Activated T-helper 17 cell treated with anti-CD3 and anti-CD28 coated beads, Interleukin-2, amount 50 U/mL, for 72 hours (primary cell): ENCODE results near the gene CCT7. TPM values are rescaled to one million over a fixed set of nuclear protein-coding genes. Genes with fewer than 3 reads are reported as not detected.
A peak's percentile ranks its signal among the peaks of the same experiment; 100 is the strongest.
"Not testable (repeated sequence)": the region's sequence is repeated elsewhere in the genome, so short reads cannot be mapped to it uniquely, and the experiment has no call there.

Experiments
- ATAC-seq: fragments of 150-1000 bp; cut with Tn5 transposase; replicated peaks from 2 replicates; pipeline ENCODE4 v1.10.0; 2021; ENCODE audit warnings: mild to moderate bottlenecking, moderate library complexity
- H3K27ac Mint-ChIP-seq: one replicate; pipeline ENCODE4 v1.8.0; 2022; ENCODE audit warnings: mixed read lengths
- H3K27me3 Mint-ChIP-seq: one replicate; pipeline ENCODE4 v1.8.0; 2022; ENCODE audit warnings: mixed read lengths
- H3K36me3 Mint-ChIP-seq: one replicate; pipeline ENCODE4 v1.8.0; 2022; ENCODE audit warnings: low read depth, mild to moderate bottlenecking, mixed read lengths
- H3K4me1 Mint-ChIP-seq: one replicate; pipeline ENCODE4 v1.8.0; 2022; ENCODE audit warnings: mixed read lengths
- H3K4me3 Mint-ChIP-seq: one replicate; pipeline ENCODE4 v1.8.0; 2022; ENCODE audit warnings: mild to moderate bottlenecking, mixed read lengths
- H3K9me3 Mint-ChIP-seq: one replicate; pipeline ENCODE4 v1.8.0; 2022; ENCODE audit warnings: mixed read lengths
- total RNA-seq, 2 donors: library from RNA; stranded (reverse); gene quantifications; one replicate each; pipeline ENCODE4 v1.2.3, GENCODE V29; 2022

The CCT7 gene
- total RNA-seq, 2 donors from 2014 or later: 317 to 592 TPM

DNA sequence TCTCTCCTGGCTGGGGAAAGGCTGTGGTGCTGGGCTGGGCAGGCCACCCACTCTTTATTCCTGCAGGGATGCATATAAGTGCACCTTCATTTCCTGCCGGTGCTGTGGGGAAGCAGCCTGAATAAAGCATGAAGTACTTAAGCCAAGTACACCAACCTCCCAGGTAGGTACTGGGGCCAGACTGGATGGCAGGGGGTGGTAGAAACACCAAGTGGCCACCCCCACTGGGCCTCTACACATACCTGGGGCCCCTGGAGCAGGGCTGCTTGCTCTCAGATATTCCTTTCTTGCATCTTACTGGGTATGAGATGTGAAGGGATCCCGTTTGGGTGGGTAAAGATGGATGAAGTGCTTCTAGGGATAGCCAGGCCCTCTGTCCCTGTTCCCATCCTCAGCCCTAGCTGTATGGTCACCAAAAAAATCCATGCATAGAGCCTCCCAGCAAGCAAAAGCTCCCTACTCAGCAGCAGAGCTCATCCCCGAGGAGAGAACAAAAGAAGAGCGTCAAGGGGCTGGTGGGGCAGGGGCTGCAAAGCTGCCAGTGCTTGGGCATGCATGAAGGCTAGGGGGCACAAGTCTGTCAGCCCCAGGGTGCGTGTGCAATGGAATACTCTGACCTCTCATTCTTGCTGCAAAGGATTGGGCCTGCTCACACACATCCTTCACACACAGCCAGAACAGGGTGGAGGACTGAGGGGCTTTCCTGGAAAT, 22.0 kb downstream of the CCT7 start:
- Mint-ChIP-seq H3K27me3 (no peaks in the 10 kb centered on the region), H3K36me3 (peaks cover 54% of the 10 kb centered on the region), H3K27ac (peak overlapping the region; percentile 76), H3K9me3 (no peaks in the 10 kb centered on the region), H3K4me3 (no peak overlapping the region), H3K4me1 (no peaks in the 10 kb centered on the region)
- no peak for ATAC-seq

DNA sequence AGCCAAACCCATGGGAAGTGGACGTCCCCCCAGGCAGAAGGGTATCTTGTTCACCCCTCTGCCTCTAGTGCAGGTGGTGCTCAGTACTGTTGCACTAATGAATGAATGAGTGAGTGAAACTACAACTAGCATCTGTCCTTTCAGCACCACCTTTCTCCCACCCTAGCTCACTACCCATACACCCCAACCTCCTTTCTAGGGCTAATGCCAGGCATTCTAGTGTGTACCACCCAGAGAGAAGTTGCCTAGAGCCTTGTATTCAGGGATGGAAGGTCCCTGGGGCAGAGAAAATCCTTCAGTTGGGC, 22.5 kb downstream of the CCT7 start:
- H3K4me1 Mint-ChIP-seq: no peaks in the 10 kb centered on the region
- no peaks in the 10 kb centered on the region for H3K27me3 Mint-ChIP-seq
- no peaks in the 10 kb centered on the region for H3K9me3 Mint-ChIP-seq
- ATAC-seq: peak; percentile 12
- H3K36me3 Mint-ChIP-seq: peaks cover 52% of the 10 kb centered on the region
- no peak overlapping the region for H3K4me3 Mint-ChIP-seq
- peak overlapping the region; percentile 76 for H3K27ac Mint-ChIP-seq

DNA sequence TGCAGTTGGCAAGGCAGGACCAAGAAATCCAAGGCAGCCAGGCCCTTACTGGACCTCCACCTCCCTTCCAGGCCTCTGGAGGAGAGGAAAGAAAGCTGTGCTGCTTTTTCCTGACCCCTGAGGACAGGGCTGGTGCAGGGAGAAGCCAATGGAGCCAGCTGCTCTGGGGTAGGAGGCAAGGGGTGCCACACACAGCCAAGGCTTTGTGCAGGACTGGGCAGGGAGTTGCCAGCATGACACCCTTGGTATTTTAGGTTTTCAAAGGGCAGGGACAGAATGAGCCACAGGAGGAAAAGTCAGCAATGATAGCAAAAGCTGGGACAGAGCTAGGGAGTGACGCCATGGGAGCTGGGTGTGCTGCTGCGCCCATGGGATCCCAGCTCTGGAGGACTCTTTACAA, 22.9 kb downstream of the CCT7 start:
- Mint-ChIP-seq H3K4me1 (no peaks in the 10 kb centered on the region), H3K27ac (peak overlapping the region; percentile 76), H3K36me3 (peaks cover 51% of the 10 kb centered on the region), H3K9me3 (no peaks in the 10 kb centered on the region), H3K27me3 (no peaks in the 10 kb centered on the region), H3K4me3 (no peak overlapping the region)
- ATAC-seq: no peak

DNA sequence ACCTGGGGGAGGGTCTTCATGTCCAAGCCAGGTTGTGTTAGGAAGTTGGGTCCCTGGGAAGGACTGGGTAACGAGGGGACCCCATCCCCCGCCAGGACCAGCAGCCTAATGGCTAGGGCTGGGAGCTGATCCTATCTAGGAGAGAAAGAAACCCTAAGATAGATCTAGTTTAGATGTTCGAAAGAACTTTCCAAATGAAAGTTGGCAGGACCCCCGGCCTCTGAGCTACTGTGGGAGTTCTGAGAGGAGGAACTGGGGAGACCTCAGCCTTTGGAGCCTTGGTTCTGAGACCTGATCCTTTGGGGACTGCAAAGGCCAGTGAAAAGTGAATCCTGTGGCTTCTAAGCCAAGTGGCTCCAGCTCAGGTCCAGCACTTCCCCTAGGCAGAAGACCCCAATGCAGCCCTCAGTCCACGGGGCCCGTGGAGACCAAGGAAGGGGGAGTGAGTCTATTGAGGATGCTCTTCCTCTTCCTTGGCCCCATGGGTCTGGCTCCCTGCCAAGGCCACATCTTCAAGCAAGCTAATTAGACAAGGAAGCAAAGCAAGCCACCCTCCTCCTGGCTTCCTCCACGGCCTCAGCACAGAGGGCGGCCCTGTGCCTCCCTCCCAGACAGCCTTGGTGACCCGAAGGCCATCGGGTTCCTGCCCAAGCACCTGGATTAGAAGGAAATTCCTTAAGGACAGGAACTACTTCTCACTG, 23.5 kb downstream of the CCT7 start:
- H3K4me3 Mint-ChIP-seq: no peak overlapping the region
- no peak for ATAC-seq
- no peaks in the 10 kb centered on the region for H3K9me3 Mint-ChIP-seq
- no peaks in the 10 kb centered on the region for H3K4me1 Mint-ChIP-seq
- peaks cover 45% of the 10 kb centered on the region for H3K36me3 Mint-ChIP-seq
- H3K27me3 Mint-ChIP-seq: no peaks in the 10 kb centered on the region
- peak overlapping the region; percentile 76 for H3K27ac Mint-ChIP-seq

DNA sequence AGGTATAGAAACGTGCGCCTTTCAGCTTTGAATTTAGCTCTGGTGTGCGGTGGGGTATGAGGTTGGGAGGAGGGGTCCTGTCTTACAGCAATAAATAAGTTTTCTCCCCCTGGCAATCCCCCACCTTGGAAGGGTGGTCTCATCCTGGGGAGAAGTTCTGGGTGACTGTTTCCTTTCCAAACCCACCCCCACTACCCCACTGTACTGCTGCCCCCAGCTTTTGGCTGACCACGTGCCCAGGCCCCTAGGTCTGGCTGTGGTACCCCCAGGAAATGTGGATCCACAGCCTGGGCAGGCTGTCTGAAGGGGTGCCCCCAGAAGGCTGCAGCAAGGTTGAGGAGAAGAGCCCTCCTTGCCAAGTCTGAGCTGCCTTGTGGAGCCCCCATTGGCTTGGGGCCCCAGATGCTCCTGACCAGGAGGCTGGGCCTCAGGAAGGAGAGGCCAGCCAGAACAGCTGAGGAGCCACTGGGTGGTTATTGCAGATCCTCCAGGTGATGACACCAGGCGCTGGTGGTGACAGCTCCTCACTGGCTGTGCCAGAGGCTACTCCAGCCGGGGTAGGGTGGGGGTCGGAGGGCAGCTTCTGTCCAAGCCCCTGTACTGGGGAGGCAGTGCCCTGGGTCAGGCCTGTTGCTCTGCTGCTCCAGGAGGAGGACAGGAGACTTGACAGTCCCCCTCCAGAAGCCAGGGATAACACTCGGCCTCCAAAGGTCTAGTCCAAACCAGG, 24.2 kb downstream of the CCT7 start:
- Mint-ChIP-seq H3K27me3 (no peaks in the 10 kb centered on the region), H3K4me3 (no peak overlapping the region), H3K27ac (peak overlapping the region; percentile 43), H3K36me3 (peaks cover 42% of the 10 kb centered on the region), H3K9me3 (no peaks in the 10 kb centered on the region), H3K4me1 (no peaks in the 10 kb centered on the region)
- ATAC-seq: no peak

DNA sequence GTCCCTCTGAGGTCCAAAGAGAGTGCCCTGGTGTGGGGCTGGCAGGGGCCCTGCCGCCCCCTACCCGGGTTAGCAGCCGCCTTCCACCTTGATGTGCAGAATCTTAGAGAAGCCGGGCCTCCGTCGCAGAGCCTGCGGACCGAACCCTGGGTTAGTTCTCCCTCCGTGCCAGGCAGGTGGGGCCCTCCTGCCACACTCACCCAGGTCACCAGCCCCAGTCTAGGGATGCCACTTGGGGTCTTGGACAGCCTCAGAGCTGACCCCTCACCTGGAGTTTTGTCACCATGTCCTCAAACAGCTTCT, 24.8 kb downstream of the CCT7 start:
- no peak overlapping the region for H3K4me3 Mint-ChIP-seq
- peaks cover 40% of the 10 kb centered on the region for H3K36me3 Mint-ChIP-seq
- ATAC-seq: no peak
- no peaks in the 10 kb centered on the region for H3K9me3 Mint-ChIP-seq
- no peak overlapping the region for H3K27ac Mint-ChIP-seq
- H3K27me3 Mint-ChIP-seq: no peaks in the 10 kb centered on the region
- H3K4me1 Mint-ChIP-seq: no peaks in the 10 kb centered on the region

DNA sequence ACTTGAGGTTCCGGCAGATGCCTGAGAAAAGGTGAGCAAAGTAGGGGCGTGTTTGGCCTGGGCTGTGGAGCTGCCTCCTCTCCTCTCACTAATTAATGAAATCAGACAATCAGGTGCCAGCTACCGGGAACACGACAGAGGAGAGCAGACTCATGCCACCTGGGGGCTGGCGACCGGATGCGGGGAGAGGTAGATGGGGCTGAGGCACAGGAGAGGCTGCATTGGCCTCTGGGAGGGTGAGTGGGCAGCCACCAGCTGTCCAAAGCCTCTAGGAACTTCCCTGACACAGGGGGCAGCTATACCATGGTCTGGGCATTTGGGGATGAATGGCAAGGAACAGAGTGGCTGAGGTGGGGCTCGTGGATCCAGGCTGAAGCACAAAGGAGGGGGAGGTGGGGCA, 25.2 kb downstream of the CCT7 start:
- Mint-ChIP-seq H3K9me3 (no peaks in the 10 kb centered on the region), H3K27ac (no peak overlapping the region), H3K27me3 (no peaks in the 10 kb centered on the region), H3K36me3 (peaks cover 41% of the 10 kb centered on the region), H3K4me1 (no peaks in the 10 kb centered on the region), H3K4me3 (no peak overlapping the region)
- no peak for ATAC-seq

DNA sequence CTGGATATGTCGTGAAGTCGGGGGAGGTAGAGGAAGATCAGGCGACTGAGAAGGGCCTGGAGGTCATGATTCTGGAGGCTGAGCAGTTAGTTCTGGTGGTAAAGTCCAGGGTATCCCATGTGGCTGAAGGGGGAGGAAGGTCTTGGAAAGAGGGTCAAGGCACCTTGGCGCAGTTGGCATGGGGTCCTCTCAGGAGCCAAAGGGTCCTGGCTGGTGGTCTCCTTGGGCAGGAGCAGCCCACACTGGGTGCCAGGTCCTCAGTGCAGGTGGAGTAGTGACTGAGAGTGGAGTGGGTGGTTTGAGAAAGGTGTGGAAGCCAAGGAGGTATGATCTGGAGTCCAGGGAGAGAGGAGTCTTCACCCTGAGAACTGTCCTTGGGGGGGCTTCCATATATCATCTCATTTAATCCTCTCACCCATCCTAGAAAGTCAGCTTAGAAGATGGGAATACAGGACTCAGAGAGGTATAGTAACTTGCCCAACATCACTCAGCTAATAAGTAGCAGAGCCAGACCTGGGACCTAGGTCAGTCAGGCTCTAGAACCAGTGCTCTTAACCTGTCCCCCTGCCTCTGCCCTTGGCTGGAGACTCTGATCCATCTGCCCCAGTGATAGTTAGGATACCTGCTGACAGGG, 25.7 kb downstream of the CCT7 start:
- no peak overlapping the region for H3K27ac Mint-ChIP-seq
- H3K27me3 Mint-ChIP-seq: no peaks in the 10 kb centered on the region
- H3K4me1 Mint-ChIP-seq: no peaks in the 10 kb centered on the region
- ATAC-seq: no peak
- peaks cover 41% of the 10 kb centered on the region for H3K36me3 Mint-ChIP-seq
- H3K4me3 Mint-ChIP-seq: no peak overlapping the region
- no peaks in the 10 kb centered on the region for H3K9me3 Mint-ChIP-seq

DNA sequence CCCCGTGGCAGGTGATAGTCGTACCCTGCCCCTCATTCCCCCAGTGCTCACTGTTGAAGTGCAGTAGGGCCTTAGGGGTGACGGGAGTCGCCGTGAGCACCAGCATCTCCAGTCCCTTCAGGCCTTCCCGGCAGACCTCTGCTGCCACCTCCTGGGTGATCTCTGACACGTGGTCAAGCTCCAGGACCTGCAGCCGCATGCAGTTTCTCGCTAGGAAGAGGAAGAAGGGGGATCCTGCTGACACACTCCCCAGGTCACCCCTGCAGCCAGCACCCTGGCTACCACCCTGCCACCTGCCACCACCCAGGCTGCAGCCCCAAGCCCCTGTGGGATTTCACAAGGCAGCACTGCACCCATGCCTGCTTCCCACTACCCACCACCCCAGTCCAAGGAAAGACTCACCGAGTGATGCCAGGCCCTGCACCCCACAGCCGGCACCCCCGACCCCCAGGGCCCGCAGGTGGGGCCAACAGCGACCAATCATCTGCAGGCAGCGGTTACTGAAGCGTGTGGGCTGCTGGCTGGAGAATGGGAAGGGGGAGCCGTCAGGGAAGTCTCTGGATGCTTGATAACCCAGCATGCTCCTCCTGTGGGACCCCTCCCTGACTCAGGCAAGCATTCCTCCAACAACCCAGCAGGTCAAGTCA, 26.4 kb downstream of the CCT7 start:
- no peaks in the 10 kb centered on the region for H3K27me3 Mint-ChIP-seq
- H3K4me1 Mint-ChIP-seq: no peaks in the 10 kb centered on the region
- H3K9me3 Mint-ChIP-seq: no peaks in the 10 kb centered on the region
- no peak overlapping the region for H3K4me3 Mint-ChIP-seq
- ATAC-seq: no peak
- H3K36me3 Mint-ChIP-seq: peaks cover 34% of the 10 kb centered on the region
- no peak overlapping the region for H3K27ac Mint-ChIP-seq

DNA sequence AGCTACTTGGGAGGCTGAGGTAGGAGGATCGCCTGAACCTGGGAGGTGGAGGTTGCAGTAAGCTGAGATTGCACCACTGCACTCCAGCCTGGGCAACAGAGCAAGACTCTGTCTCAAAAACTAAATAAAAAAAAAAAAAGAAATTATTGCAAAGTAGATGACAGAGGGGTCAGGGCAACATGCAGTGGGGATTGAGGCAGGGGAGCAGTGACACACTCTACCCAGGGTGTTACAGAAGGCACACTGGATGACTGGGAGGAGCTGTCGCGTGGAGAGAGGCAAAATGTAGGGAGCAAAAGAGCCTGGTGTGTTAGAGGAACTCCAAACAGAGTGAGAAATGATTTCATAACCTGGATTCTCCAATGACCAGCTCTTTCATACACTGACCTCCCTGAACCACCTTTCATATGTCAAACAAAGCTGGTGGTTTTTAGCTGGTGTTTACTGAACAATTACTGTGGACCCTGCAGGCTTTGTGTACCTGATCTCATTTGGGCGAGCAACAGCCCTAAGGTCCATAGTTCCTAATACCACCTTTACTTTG, 28.1 kb downstream of the CCT7 start:
- Mint-ChIP-seq H3K9me3 (no peaks in the 10 kb centered on the region), H3K27ac (no peak overlapping the region), H3K36me3 (peaks cover 33% of the 10 kb centered on the region), H3K4me1 (peaks cover 6% of the 10 kb centered on the region), H3K4me3 (no peak overlapping the region), H3K27me3 (no peaks in the 10 kb centered on the region)
- no peak for ATAC-seq

DNA sequence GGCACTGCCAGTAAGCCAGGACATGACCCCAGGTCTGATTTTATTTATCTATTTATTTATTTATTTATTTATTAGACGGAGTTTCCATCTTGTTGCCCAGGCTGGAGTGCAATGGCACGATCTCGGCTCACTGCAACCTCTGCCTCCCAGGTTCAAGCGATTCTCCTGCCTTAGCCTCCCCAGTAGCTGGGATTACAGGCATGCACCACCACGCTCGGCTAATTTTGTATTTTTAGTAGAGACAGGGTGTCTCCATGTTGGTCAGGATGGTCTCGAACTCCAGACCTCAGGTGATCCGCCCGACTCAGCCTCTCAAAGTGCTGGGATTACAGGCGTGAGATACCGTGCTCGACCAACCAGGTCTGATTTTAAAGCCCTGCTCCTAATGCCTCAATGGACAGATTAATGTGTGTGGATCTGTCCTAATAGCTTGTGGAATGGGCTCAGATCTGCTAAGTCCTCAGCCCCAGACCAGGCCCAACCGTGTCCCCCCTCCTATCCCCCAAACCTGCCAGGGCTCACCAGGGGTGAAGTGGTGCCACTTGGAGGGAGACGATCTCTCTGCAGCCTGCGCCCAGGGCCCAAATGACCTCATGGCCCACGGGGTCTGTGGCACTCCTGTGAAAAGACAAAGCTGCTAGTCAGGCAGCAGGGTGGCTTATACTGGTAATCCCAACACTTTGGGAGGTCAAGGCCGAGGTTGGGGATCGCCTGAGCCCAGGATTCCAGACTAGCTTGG, 28.8 kb downstream of the CCT7 start:
- H3K4me1 Mint-ChIP-seq, ATAC-seq, H3K4me3 Mint-ChIP-seq, H3K9me3 Mint-ChIP-seq, H3K27ac Mint-ChIP-seq, H3K27me3 Mint-ChIP-seq: not testable (repeated sequence)
- H3K36me3 Mint-ChIP-seq: peaks cover 37% of the 10 kb centered on the region

DNA sequence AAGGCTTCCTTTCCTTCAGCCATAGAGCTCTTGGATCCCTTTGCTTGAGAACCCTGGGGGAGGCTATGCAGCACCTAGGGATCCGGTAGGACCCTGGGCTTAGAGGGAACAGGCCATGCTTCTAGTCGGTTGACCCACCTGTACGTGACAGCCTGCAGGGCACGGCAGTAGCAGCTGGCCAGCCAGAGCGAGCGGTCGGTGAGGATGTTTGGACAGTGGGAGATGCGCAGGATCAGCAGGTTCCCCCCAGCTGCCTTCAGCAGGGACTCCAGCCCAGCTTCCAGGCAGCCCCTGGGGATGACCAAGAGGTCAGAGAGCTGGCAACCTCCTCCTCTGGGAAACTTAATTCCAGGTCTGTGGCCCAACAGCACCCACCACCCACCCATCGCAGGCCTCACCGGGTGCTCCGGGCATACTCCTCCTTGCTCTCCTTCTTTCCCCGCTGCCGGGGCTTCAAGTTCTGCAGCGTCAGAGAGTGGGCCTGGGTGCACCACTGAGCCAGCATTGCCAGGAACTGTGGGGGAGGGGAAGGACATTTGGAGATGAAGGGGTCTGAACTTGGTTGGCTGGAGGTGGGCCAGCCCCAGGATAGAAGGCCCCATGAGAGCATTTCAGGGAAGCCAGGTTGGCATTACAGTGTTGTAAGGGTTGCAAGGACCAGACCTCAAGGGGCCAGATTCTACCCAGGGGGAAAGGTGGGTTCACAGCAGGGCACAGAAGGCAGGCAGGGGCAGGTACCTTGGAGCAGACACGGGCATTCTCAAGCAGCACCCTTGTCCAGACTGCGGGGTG, 29.6 kb downstream of the CCT7 start:
- Mint-ChIP-seq H3K4me1 (peaks cover 15% of the 10 kb centered on the region), H3K27me3 (no peaks in the 10 kb centered on the region), H3K36me3 (peaks cover 44% of the 10 kb centered on the region), H3K27ac (no peak overlapping the region), H3K4me3 (no peak overlapping the region), H3K9me3 (no peaks in the 10 kb centered on the region)
- ATAC-seq: no peak

DNA sequence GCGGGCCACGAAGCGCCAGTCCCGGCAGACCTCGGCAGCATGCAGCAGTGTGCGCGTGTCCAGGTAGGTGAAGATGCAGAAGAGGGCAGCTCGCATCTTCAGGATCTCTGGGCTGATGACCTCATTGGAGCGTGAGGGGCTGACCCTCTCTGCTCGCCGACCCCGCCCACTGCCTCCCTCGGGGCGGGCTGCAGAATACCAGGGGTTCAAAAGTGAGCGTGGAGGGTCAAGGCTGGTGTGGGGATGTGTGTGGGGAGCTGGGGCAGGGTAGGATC, 30.2 kb downstream of the CCT7 start:
- Mint-ChIP-seq H3K36me3 (peaks cover 40% of the 10 kb centered on the region), H3K27ac (no peak overlapping the region), H3K9me3 (no peaks in the 10 kb centered on the region), H3K27me3 (no peaks in the 10 kb centered on the region), H3K4me3 (no peak overlapping the region), H3K4me1 (peaks cover 15% of the 10 kb centered on the region)
- ATAC-seq: no peak
